Measurements from ENCODE around the gene RAPGEF1. TPM values are rescaled to one million over a fixed set of nuclear protein-coding genes. Genes with fewer than 3 reads are reported as not detected.

The RAPGEF1 gene
- total RNA-seq, 2 donors from 2014 or later: 59.7 to 73.0 TPM

DNA sequence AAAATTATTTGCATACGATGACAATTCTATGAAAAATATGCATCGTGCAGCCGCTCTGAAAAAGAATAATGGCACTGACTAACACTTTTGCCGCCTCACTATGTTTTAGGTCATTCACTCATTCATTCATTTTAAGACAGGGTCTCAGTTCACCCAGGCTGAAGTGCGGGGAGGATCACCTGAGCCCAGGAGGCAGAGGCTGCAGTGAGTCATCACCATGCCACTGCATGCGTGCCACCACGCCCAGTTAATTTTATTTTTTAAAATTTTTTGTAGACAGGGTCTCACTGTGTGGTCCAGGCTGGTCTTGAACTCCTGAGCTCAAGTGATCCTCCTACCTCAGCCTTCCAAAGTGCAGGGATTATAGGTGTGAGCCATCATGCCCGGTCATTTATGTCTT, 37.0 kb downstream of the RAPGEF1 start:
- Histone ChIP-seq H3K4me3 (no peak overlapping the region), H3K4me1 (ENCODE audit: control insufficient read depth in 1 of 2, low read depth in 2 of 2) (peaks cover 8 to 49% of the 10 kb centered on the region in 2 donors), H3K36me3 (no peaks in the 10 kb centered on the region), H3K9me3 (no peaks in the 10 kb centered on the region), H3K27ac (no peak overlapping the region), H3K27me3 (replicated peaks; ENCODE audit: insufficient read depth) (no peaks in the 10 kb centered on the region)
- TF ChIP-seq, protein P1, sequence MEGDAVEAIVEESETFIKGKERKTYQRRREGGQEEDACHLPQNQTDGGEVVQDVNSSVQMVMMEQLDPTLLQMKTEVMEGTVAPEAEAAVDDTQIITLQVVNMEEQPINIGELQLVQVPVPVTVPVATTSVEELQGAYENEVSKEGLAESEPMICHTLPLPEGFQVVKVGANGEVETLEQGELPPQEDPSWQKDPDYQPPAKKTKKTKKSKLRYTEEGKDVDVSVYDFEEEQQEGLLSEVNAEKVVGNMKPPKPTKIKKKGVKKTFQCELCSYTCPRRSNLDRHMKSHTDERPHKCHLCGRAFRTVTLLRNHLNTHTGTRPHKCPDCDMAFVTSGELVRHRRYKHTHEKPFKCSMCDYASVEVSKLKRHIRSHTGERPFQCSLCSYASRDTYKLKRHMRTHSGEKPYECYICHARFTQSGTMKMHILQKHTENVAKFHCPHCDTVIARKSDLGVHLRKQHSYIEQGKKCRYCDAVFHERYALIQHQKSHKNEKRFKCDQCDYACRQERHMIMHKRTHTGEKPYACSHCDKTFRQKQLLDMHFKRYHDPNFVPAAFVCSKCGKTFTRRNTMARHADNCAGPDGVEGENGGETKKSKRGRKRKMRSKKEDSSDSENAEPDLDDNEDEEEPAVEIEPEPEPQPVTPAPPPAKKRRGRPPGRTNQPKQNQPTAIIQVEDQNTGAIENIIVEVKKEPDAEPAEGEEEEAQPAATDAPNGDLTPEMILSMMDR (IDR thresholded peaks at IDR 0.05): no peak
- ATAC-seq (ENCODE audit: insufficient number of reproducible peaks, low FRiP score, low read depth) (no peak), DNase-seq (ENCODE audit: low spot score) (no peak)

DNA sequence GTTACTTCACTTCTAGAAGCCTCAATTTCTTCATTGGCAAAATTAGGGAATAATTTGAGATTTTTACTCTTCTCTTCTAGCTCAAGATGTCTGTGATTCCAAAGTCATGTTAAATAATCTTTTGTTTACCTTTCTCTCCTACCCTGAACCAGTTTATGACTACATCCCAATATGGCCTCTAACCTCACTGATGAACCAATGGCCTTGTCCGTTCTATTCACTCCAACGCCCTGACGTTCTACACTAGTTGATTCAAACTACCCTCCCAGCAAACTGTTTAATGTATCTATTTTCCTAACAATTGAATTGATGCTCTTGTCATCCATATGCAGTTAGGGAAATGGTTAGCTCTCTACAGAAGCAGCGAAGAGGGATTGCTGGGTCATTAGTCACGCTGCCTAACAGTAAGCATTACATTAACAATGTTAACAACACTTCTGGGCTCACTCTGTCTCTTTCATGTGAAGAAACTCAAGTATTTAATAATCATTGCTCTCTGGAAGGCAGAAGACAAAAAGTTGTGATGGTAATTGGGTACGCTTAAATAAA, 38.0 kb downstream of the RAPGEF1 start:
- Histone ChIP-seq H3K9me3 (no peaks in the 10 kb centered on the region), H3K27ac (no peak overlapping the region), H3K4me1 (ENCODE audit: control insufficient read depth in 1 of 2, low read depth in 2 of 2) (peaks cover 6 to 51% of the 10 kb centered on the region in 2 donors), H3K4me3 (no peak overlapping the region), H3K36me3 (no peaks in the 10 kb centered on the region), H3K27me3 (replicated peaks; ENCODE audit: insufficient read depth) (no peaks in the 10 kb centered on the region)
- ATAC-seq (ENCODE audit: insufficient number of reproducible peaks, low FRiP score, low read depth) (no peak), DNase-seq (ENCODE audit: low spot score) (no peak)
- TF ChIP-seq, protein P1 (IDR thresholded peaks at IDR 0.05): no peak

DNA sequence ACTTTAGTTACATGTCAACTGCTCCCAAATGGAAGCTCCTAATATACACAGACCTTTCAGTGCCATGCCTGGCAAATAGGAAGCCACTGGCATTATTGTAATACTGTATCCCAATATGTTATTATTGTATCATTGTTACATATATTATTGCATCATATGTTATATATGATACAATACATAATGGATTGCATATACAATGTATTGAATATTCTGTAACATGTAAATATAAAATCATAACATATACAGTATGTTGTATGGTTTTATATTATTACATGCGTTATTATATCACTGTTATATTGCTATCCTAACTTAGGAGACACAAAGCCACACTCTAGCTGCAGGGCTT, 38.5 kb downstream of the RAPGEF1 start:
- no peak for DNase-seq (ENCODE audit: low spot score)
- Histone ChIP-seq H3K27me3 (replicated peaks; ENCODE audit: insufficient read depth) (no peaks in the 10 kb centered on the region), H3K4me1 (ENCODE audit: control insufficient read depth in 1 of 2, low read depth in 2 of 2) (peaks cover 6 to 49% of the 10 kb centered on the region in 2 donors), H3K27ac (no peak overlapping the region), H3K4me3 (no peak overlapping the region), H3K36me3 (no peaks in the 10 kb centered on the region), H3K9me3 (no peaks in the 10 kb centered on the region)
- TF ChIP-seq, protein P1 (IDR thresholded peaks at IDR 0.05): no peak
- ATAC-seq (ENCODE audit: insufficient number of reproducible peaks, low FRiP score, low read depth): no peak

DNA sequence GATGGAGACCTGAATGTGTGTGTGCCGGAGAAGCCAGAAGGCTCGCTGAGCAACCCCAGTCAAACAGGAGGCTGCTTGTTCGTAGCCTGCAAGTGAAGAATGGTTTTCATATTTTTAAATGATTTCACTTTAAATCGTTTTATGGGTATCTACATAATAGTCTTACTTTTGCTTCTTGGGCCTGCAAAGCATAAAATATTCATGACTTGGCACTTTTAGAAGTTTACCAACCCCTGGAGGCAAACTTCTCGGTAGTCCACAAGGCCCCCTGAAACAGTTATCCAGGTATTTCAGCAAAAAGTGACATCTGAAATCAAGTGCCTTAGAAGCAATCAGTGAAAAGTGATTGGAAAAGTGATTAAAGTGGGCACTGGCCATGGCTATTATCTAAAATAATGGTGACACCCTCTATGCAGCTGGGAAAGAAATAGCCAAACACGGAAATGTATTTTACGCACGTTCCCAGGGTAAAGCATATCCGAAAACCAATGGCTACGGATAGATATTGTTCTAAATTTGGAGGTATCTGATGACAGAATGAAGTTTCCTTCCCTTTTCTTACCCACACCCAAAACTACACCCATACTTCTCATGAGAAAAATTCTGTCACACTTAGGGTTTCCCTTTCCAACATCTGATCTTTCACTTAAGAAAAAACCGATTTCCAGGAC, 39.0 kb downstream of the RAPGEF1 start:
- H3K4me3 ChIP-seq: no peak overlapping the region
- no peaks in the 10 kb centered on the region for H3K27me3 ChIP-seq (replicated peaks; ENCODE audit: insufficient read depth)
- H3K4me1 ChIP-seq (ENCODE audit: control insufficient read depth in 1 of 2, low read depth in 2 of 2): peaks cover 6 to 45% of the 10 kb centered on the region in 2 donors
- H3K27ac ChIP-seq: no peak overlapping the region
- ATAC-seq (ENCODE audit: insufficient number of reproducible peaks, low FRiP score, low read depth) (no peak), DNase-seq (ENCODE audit: low spot score) (no peak)
- no peaks in the 10 kb centered on the region for H3K36me3 ChIP-seq
- H3K9me3 ChIP-seq: no peaks in the 10 kb centered on the region
- TF ChIP-seq, protein P1 (IDR thresholded peaks at IDR 0.05): no peak

DNA sequence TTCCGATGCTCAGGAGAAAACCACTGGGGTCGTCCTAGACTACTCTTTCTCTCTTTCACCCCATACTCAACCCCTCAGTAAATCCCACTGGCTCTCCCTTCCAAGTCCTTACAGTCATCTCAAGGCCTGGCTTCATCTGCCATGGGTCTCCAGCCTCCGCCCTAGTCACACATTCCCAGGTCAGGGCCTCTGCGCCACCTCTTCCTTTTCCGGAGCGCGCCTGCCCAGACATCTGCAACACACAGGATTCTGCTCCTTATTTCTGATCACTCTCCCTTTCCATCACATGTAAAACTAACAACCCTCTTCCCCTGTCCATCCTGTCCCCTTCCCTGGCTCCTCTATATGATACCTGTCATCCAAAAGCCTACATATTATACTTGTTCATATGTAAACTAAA, 39.8 kb downstream of the RAPGEF1 start:
- ATAC-seq (ENCODE audit: insufficient number of reproducible peaks, low FRiP score, low read depth) (no peak), DNase-seq (ENCODE audit: low spot score) (no peak)
- H3K27me3 ChIP-seq (replicated peaks; ENCODE audit: insufficient read depth): no peaks in the 10 kb centered on the region
- no peaks in the 10 kb centered on the region for H3K36me3 ChIP-seq
- TF ChIP-seq, protein P1 (IDR thresholded peaks at IDR 0.05): no peak
- no peak overlapping the region for H3K27ac ChIP-seq
- no peak overlapping the region for H3K4me3 ChIP-seq
- peaks cover 6 to 44% of the 10 kb centered on the region in 2 donors for H3K4me1 ChIP-seq (ENCODE audit: control insufficient read depth in 1 of 2, low read depth in 2 of 2)
- no peaks in the 10 kb centered on the region for H3K9me3 ChIP-seq

Data from thoracic aorta (tissue), 2 donors.